Erythroblast (primary cell): ENCODE measurements around the gene PTPRN2.

Experiments
- GATA1 ChIP-seq: IDR thresholded peaks from 2 replicates; pipeline ENCODE4 v1.6.1; 2011; ENCODE audit warnings: low read depth, mild to moderate bottlenecking, control low read depth, low read length, moderate library complexity
- POLR2A ChIP-seq: IDR thresholded peaks from 2 replicates; pipeline ENCODE4 v1.6.1; 2011; ENCODE audit warnings: mild to moderate bottlenecking, low read length

GRCh38 chr7:157832421-157832820 is 755.2 kb downstream of the PTPRN2 start:
- TF ChIP-seq POLR2A (no peak), GATA1 (no peak)
